Testis (tissue), 3 donors: ENCODE measurements around the gene TRIO. TPM values are rescaled to one million over a fixed set of nuclear protein-coding genes. Genes with fewer than 3 reads are reported as not detected.

Experiments used
- DNase-seq: peaks from one replicate; pipeline ENCODE4 v3.0.0-alpha.2; 2019
- H3K27ac ChIP-seq, 2 donors: fragments of 200-600 bp; sonication (generic); one replicate each; pipeline ENCODE4 v1.5.1; 2019
- H3K27me3 ChIP-seq: fragments of 200-600 bp; sonication (generic); one replicate; pipeline ENCODE4 v1.5.1; 2019
- H3K36me3 ChIP-seq: fragments of 200-600 bp; sonication (generic); one replicate; pipeline ENCODE4 v1.5.1; 2017; ENCODE audit warnings: low read depth; ENCODE audit errors: missing control alignments
- H3K4me1 ChIP-seq: fragments of 200-600 bp; sonication (generic); one replicate; pipeline ENCODE4 v1.5.1; 2019
- H3K4me3 ChIP-seq, 2 donors: fragments of 200-600 bp; sonication (generic); one replicate each; pipeline ENCODE4 v1.5.1; 2017 to 2019
- H3K9me3 ChIP-seq: fragments of 200-600 bp; sonication (generic); one replicate; pipeline ENCODE4 v1.5.1; 2017
- CTCF ChIP-seq, 3 experiments: fragments of 450-650 bp in 2 of 3; fragments of 200-600 bp in 1 of 3; sonication (generic) in 1 of 3; IDR thresholded peaks; one replicate each; pipeline ENCODE4 v1.5.1; 2016 to 2019; ENCODE audit warnings: antibody characterized with exemption in 3 of 3, mild to moderate bottlenecking in 2 of 3, moderate library complexity in 1 of 3
- POLR2A ChIP-seq: fragments of 450-650 bp; IDR thresholded peaks from one replicate; pipeline ENCODE4 v1.6.1; 2017; ENCODE audit warnings: antibody characterized with exemption, mild to moderate bottlenecking, moderate library complexity
- WGBS, 2 donors: methylation state at CpG; one replicate each; pipeline ENCODE4 v1.1.5; 2018; 5-methylcytosine and 5-hydroxymethylcytosine counted together
- intact Hi-C: fragments of 100-400 bp; cut with DNase I; formaldehyde crosslinking; loops from one replicate; pipeline ENCODE4 v1.15.1; 2023; ENCODE audit warnings: low total_unique reads
- polyA plus RNA-seq: library from polyadenylated mRNA; stranded (reverse); fragments of 350-450 nt; fragmentation: Illumina TruSeq; extraction: RNeasy Lipid Tissue Mini Kit (QIAGEN cat#74804); gene quantifications from one replicate; pipeline ENCODE4 v1.2.3, GENCODE V29; 2014; ENCODE audit warnings: low read depth, low replicate concordance; ENCODE audit not compliant: insufficient read depth
- total RNA-seq, 2 donors: library from RNA; depleted of rRNA; stranded (reverse); fragments of >200 nt; gene quantifications; one replicate each; pipeline ENCODE4 v1.2.3, GENCODE V29; 2016

TRIO gene
- total and polyA plus RNA-seq, 3 donors from 2014 or later: 47.2 to 295 (median 249) TPM

- WGBS, 2 donors: 90 to 93% methylated on average over 3 of the region's 3 CpGs
- intact Hi-C loops: no loop called here
- H3K27me3 ChIP-seq: no peaks in the 10 kb centered on the region
- no peak for DNase-seq
- H3K4me1 ChIP-seq: peaks cover 9% of the 10 kb centered on the region
- no peaks in the 10 kb centered on the region for H3K9me3 ChIP-seq
- no peak overlapping the region for H3K27ac ChIP-seq
- no peak overlapping the region for H3K4me3 ChIP-seq
- no peaks in the 10 kb centered on the region for H3K36me3 ChIP-seq
- TF ChIP-seq CTCF (IDR thresholded peaks at IDR 0.05) (no peak), POLR2A (no peak)
Observed at GRCh38 chr5:14401639-14402038, 258.5 kb downstream of the TRIO start.

- Histone ChIP-seq H3K27me3 (no peaks in the 10 kb centered on the region), H3K9me3 (no peaks in the 10 kb centered on the region), H3K4me1 (peaks cover 17% of the 10 kb centered on the region), H3K36me3 (no peaks in the 10 kb centered on the region), H3K27ac (no peak overlapping the region), H3K4me3 (no peak overlapping the region)
- no peak for DNase-seq
- WGBS, 2 donors: 84 to 96% methylated on average over 6 of the region's 6 CpGs
- intact Hi-C loops: no loop called here
- TF ChIP-seq POLR2A (no peak), CTCF (IDR thresholded peaks at IDR 0.05) (no peak)
Observed at GRCh38 chr5:14402424-14402823, 259.3 kb downstream of the TRIO start.

GRCh38 chr5:14404780-14405179 lies 261.6 kb downstream of the TRIO start:
- H3K27me3 ChIP-seq: no peaks in the 10 kb centered on the region
- H3K27ac ChIP-seq: peak overlapping the region in 1 of 2 donors; percentile 90
- H3K36me3 ChIP-seq: no peaks in the 10 kb centered on the region
- no peak overlapping the region for H3K4me3 ChIP-seq
- peaks cover 37% of the 10 kb centered on the region for H3K4me1 ChIP-seq
- intact Hi-C loops: no loop called here
- no peak for TF ChIP-seq POLR2A
- TF ChIP-seq CTCF (IDR thresholded peaks at IDR 0.05): no peak
- no peaks in the 10 kb centered on the region for H3K9me3 ChIP-seq
- no peak for DNase-seq
- WGBS, 2 donors: 87 to 90% methylated on average over 6 of the region's 6 CpGs

GRCh38 chr5:14405267-14405666 lies 262.1 kb downstream of the TRIO start:
- no peak for TF ChIP-seq CTCF (IDR thresholded peaks at IDR 0.05)
- no peak for TF ChIP-seq POLR2A
- intact Hi-C loops: no loop called here
- Histone ChIP-seq H3K27ac (peak overlapping the region; percentile 90 to 94), H3K4me1 (peaks cover 42% of the 10 kb centered on the region), H3K4me3 (no peak overlapping the region), H3K27me3 (no peaks in the 10 kb centered on the region), H3K9me3 (no peaks in the 10 kb centered on the region), H3K36me3 (no peaks in the 10 kb centered on the region)
- WGBS, 2 donors: 89 to 92% methylated on average over 10 of the region's 10 CpGs
- no peak for DNase-seq

- H3K4me3 ChIP-seq: no peak overlapping the region
- intact Hi-C loops: no loop called here
- TF ChIP-seq CTCF (IDR thresholded peaks at IDR 0.05) (no peak), POLR2A (no peak)
- WGBS, 2 donors: 77 to 82% methylated on average over 22 of the region's 22 CpGs
- no peak for DNase-seq
- H3K4me1 ChIP-seq: peaks cover 49% of the 10 kb centered on the region
- peak overlapping the region; percentile 90 to 94 for H3K27ac ChIP-seq
- no peaks in the 10 kb centered on the region for H3K27me3 ChIP-seq
- H3K36me3 ChIP-seq: no peaks in the 10 kb centered on the region
- no peaks in the 10 kb centered on the region for H3K9me3 ChIP-seq
Observed at GRCh38 chr5:14405706-14406553, 262.8 kb downstream of the TRIO start.
